Keratinocyte (primary cell): Measurements from ENCODE around the gene SLC39A3.

Experiments
- CTCF ChIP-seq, 3 experiments: IDR thresholded peaks in 1 of 3; conservative IDR thresholded peaks in 1 of 3; optimal IDR thresholded peaks in 1 of 3; 2 replicates in 2 of 3; 3 replicates in 1 of 3; pipeline versions ENCODE3 to v1.5.1; 2011; ENCODE audit warnings: low read length in 3 of 3, mild to moderate bottlenecking in 3 of 3, moderate library complexity in 2 of 3, control low read depth in 1 of 3, inconsistent platforms in 1 of 3; ENCODE audit not compliant: insufficient read depth in 2 of 3; ENCODE audit errors: extremely low read depth in 1 of 3
- EZH2 ChIP-seq: IDR thresholded peaks from one replicate; pipeline ENCODE4 v1.6.1; 2012; ENCODE audit warnings: inconsistent platforms, mild to moderate bottlenecking, low read length, moderate library complexity

- TF ChIP-seq CTCF (optimal IDR thresholded peaks at IDR 0.05 in 1 of 3, IDR thresholded peaks at IDR 0.05 in 1 of 3, conservative IDR thresholded peaks at IDR 0.05 in 1 of 3; ENCODE audit: extremely low read depth in 1 of 3, insufficient read depth in 2 of 3, low read length in 3 of 3): no peak
- TF ChIP-seq EZH2: no peak
These were observed 22.3 kb upstream of the SLC39A3 start for GRCh38 chr19:2761876-2762782.
